GM18520 (cell line): Measurements from ENCODE around the gene STX16.

Experiments
- ATAC-seq: cut with Tn5 transposase; IDR thresholded peaks from one replicate; pipeline ENCODE4 v1.9.1; 2021; ENCODE audit not compliant: unreplicated experiment

The STX16 gene, protein sequence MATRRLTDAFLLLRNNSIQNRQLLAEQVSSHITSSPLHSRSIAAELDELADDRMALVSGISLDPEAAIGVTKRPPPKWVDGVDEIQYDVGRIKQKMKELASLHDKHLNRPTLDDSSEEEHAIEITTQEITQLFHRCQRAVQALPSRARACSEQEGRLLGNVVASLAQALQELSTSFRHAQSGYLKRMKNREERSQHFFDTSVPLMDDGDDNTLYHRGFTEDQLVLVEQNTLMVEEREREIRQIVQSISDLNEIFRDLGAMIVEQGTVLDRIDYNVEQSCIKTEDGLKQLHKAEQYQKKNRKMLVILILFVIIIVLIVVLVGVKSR

DNA sequence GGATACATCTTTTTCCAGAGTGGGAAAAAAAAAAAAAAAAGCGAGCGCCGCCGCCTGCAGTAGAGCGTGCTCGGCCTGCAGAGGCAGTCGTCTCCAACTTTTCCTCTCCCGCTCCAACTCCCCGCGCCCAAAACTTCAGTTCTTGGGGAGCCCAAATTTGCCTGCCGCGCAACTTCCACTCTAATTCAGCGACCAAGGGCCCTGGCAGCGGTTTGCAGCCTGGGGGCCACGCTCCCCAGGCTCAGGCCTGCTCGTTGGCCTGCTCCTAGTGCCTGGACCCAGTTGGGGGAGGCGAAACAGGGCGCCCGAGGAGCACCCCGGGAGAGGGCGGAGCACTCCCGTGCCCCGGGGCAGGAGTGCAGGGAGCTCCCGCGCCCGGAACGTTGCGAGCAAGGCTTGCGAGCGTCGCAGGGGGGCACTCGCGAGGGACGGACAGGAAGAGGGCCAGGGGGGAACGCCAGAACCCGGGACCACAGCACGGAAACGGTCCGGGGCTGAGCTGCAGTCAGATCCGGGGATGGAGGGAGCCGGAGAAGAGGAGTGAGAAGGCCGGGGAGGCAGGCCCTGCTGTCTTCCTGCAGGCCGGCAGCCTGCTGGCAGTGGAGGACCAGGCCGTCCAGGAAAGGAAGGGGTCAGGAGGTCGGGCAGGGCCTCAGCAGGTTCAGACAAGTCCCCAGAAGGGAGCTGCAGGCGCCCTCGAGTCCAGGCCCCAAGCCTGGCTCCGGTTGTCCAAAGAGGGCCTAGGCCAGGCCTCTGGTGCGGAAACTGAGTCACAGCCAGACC is at the start of gene STX16:
TSS of gene STX16 (plus strand) at position 508 of the 783 bp plus-strand sequence. CDS start 724 bp downstream, outside the sequence.
- ATAC-seq: no peak

DNA sequence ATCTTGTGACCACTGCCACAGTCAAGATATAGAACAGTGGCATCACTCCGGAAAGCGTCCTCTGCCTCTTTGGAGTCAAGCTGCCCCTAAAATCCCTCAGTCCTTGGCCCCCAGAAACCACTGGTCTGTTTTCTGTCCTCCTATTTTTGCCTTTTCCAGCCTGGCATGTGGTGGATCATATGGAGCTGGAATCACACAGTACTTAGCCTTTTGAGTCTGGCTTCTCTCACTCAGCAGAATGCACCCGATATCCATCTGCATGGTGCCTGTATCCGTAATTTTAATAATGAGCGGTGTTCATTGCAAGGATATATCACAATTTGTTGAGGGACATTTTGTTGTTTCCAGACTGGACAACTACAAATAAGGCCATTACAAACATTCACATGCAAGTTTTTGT is 49.0 kb upstream of the STX16 start:
- no peak for ATAC-seq

- no peak for ATAC-seq
Observed at GRCh38 chr20:58603721-58604120, 47.4 kb upstream of the STX16 start.

DNA sequence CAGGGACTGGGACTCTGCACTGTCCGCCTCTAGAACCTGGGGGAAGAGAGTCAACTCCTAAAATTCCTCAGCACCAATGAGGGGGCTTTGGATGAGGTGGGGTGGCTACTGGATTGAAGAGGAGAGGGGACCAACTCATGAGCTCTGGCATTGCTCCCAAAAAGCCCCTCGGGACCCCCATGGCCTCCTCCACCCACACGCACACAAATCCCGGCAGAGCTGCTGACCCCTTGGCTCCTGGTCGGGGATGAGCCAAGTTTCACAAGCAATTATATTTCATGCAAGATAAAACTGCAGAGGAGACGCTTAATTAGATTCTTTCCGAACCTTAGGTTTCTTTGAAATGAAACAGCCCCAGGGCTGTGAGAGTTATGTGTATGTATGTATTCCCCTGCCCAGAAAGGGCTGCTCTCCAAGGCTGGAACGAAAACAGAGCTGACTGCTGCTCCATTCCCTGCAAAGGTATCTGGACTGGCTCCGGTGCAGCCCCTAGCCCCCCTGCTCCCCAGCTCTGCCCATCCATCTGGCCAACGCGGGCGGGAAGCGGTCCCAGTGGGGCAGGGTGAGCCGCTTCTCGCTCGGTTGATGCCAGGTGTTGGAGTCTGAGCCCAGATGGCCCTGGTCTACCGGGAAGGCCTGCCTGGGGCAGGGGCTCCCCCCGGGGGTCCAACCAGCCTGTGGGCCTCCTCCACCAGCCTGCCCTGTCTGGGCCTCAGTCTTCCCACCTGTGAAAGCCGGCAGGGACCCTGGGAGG is 46.8 kb upstream of the STX16 start:
- no peak for ATAC-seq

DNA sequence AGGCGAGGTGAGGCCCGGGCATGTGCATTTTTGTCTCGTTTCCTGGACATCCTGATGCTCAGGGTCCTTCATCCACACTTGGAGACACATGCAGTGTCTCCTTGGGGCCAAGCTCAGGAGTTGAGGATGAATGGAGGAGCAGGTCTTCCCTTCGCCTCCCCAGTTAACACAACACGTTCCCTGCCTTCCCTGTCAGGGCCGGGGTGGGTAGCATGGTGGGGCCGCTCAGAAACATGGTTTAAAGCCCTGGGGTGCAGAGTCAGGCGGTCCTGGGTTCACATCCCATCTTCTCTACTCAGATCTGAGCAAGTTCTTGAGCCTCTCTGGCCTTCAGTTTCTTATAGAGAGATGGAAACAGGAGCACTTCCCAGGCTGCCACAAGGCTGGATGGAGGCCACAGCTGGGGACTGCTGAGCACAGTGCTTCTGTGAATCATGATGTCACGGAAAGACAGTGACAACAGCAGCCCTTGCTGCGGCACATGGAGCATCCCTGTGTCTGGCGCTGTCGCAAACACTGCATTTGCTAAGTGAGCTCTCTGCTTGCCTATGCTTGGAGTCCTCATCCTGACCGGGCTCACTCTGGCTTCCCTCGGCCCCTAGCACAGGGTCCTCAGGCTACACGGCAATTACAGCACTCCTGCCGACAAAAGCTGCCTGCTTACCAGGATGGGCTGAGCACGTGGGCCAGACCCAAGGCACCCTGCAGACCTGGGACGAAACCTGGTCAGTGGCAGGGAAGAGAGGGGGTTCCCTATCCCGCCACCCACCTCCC is 45.6 kb upstream of the STX16 start:
- no peak for ATAC-seq

DNA sequence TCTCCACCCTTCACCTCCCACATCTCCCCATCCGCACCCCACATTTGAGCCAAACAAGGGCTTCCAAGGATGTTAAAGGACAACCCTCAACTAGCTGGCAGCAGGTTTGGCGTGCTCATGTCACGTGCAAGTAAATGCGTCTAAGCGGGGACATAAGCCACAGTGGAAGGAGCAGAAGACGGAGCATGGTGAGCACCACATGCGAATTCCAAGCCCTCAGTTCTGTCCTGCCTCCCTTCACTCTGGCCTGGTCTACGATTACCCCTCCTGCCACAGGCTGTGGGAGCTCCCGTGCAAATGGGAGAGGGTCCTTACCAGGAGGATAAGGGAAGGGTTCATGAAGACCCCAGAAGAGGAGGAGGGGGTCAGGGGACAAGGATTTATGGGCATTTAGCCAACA is 44.9 kb upstream of the STX16 start:
- no peak for ATAC-seq

- no peak for ATAC-seq
Observed at GRCh38 chr20:58608096-58608840, 42.8 kb upstream of the STX16 start.

GRCh38 chr20:58609026-58609425 is 42.1 kb upstream of the STX16 start:
- ATAC-seq: no peak

DNA sequence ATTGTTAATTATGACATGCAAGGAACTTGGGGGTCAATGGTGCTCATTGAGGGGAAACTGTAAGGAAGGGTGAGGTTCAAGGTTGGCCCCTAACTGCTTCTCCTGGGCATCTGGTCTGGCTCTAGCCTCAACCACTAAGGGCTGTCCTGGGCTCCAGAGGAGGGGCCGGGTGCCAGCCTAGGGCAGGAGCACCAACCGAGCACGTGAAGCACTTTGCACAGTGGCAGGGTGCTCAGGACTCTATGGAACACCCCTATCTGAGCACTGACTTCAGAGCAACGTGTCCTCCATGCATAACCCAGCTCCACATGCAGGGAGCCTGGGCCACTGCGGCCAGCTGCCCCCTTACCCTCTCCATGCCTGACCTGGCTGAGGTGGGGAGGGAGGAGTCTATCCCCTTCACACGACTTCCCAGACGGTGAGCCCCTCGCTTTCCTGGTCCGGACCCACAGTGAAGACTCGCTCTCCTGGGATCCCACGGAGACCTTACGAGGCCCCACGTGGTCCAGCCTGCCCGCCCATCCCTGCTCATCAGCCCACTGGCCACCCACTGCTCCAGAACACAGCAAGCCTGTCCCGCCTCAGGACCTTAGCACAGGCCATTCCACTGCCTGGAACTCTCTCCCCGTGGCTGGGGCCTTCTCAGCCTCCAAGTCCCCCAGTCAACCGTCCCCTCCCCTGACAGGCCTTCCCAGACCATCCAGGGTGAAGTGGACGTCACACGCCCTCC is 40.8 kb upstream of the STX16 start:
- ATAC-seq: no peak

- no peak for ATAC-seq
Observed at GRCh38 chr20:58610811-58611210, 40.3 kb upstream of the STX16 start.

DNA sequence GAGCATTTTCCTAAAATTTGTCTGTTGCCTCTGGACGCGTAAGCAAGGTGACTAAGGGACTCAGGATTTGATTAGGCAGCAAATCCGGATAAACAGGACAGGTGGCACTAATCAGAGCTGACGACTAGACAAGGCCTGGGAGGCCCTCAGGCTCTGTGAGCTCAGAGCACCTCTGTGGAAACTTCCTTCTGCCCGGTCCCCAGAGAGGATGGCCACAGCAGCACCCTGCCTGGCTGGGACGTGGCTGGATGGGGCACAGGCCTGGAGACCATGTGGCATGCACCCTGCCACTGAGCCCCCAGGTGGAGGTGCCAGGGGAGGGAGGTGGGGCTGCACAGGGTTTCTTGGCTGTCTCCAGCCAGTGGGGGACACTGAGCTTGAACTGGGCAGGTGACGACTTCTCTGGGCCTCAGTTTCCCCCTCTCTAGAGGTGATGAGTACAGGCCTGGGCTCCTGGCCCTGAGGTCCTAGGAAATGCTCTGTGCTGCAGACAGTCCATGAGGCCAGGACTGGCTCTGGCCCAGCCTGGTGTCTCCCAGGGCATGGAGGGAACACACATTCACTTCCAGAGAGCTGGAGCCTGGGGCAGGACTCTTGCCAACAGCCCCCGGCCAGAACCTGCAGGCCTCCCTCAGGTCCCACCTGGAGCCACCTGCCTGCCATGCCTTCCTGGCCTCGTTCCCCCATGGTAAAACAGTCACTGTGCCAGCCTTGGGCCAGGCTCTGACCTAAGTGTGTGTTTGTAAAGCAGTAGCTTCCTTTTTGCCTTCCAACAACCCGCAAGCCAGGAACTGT is 39.6 kb upstream of the STX16 start:
- ATAC-seq: no peak

DNA sequence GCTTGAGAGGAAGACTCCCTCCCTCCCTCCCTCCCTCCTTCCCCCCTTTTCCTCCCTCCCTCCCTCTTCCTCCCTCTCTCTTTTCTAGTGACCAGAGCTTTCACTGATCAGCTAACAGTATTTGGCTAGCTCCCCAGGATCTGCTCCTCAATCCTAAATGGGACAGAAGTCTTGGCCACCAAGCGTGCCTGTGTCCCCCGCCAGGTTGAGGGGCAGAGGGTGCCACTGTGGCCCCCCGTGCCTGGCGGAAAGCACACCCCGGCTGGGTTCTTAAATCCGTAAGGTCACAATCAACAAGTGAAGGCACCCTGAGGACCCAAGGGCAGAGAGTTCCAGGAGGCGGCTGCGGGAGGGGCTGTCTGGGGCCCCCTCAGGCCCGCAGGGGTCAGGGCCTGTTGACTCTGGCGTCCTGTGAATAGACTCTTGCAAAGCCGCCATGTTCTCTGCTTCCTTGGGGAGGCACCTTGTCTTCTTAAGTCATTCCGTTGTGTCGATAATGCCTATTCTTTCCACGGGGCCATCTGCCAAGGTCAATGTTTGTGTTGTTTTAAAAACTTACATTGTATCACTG is 38.9 kb upstream of the STX16 start:
- ATAC-seq: no peak

- ATAC-seq: no peak
Observed at GRCh38 chr20:58613061-58613854, 37.8 kb upstream of the STX16 start.

DNA sequence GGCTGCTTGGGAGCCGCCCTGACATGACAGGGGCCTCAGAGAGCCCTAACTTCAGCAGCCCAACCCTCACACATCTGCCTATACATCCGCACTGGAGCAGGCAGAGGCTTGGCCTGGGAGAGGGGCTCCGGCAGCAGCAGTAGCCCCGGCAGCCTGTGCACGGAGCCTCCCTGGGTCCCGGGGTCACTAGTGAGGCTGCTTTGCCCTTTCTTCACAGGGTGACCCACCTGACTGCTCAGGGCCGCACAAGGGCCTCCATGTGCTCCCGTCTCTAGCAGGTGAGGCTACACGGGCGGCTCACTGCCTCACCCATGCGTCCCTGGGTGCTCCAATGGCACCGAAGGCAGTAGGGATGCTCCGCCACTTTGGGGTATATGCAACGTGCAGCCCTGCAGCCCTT is 36.7 kb upstream of the STX16 start:
- ATAC-seq: no peak

DNA sequence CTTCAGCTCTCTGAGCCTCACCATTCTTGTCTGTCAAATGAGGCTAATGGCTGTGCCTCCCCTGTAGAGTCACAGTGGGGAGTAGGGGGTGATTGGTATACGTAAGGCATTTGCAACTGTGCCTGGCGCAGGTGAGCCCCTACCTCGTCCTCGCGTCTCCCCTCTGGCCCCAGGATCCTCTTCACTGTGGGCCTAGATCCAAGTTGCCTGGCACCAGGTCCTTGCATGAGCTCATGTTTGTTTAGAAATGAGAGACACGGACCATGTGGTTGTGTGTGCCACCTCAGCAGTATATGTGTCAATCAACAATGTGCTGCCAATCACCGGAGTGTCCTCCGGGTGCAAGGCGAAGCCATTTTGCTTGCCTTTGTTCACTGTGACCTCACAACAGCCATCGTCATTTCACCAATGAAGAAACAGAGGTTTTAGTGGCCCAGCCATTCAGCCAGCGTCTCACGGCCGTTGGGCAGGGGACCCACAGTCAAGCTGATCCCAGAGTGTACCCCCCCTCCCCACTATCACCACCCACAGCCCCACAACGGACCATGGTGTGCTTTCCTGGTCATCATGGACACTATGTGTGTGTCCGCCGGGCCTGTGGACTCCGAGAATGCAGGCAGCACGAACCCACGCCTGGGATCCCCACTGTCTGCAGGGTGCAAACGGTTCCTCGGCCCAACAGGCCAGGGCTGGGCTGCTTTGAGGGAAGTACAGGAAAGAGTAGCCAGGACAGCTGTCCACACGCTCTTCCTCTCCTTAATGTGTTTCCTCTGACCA is 35.9 kb upstream of the STX16 start:
- ATAC-seq: no peak

- no peak for ATAC-seq
Observed at GRCh38 chr20:58616411-58616810, 34.7 kb upstream of the STX16 start.

GRCh38 chr20:58617158-58617557 is 33.9 kb upstream of the STX16 start:
- ATAC-seq: no peak
